ENCODE results near the gene MTERF2. TPM values are rescaled to one million over a fixed set of nuclear protein-coding genes. Genes with fewer than 3 reads are reported as not detected.

Gene MTERF2
- total and polyA plus RNA-seq, 10 of the 15 experiments (the other 5 are each of a cell fraction or from before 2014, with no cell fraction given): 2.1 to 9.8 (median 6.7) TPM

GRCh38 chr12:106986625-106987389, at the start of gene MTERF2 (continued):
- TF ChIP-seq HDGF (IDR thresholded peaks at IDR 0.05): peak; percentile 57; the same call in 1 of the 2 replicates
- peak; percentile 53; the same call in 1 of the 2 replicates for TF ChIP-seq CHD2 (IDR thresholded peaks at IDR 0.05; ENCODE audit: borderline replicate concordance, low read depth, low read length)
- TF ChIP-seq NKRF (conservative IDR thresholded peaks at IDR 0.05): peak; percentile 57
- peak; percentile 66; the same call in 1 of the 2 replicates for TF ChIP-seq NFYB (IDR thresholded peaks at IDR 0.05; ENCODE audit: insufficient read depth, low read depth, low read length)
- no peak for TF ChIP-seq MTA3 (IDR thresholded peaks at IDR 0.05; ENCODE audit: borderline replicate concordance, low read length)
- peak; percentile 45; the same call in 1 of the 2 replicates for TF ChIP-seq POLR2AphosphoS2 (IDR thresholded peaks at IDR 0.05; ENCODE audit: low read depth, low read length)
- TF ChIP-seq, protein P1, sequence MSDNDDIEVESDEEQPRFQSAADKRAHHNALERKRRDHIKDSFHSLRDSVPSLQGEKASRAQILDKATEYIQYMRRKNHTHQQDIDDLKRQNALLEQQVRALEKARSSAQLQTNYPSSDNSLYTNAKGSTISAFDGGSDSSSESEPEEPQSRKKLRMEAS (IDR thresholded peaks at IDR 0.05; ENCODE audit: low read depth, low read length): peak; percentile 67; the same call in 1 of the 2 replicates
- TF ChIP-seq CREB1 (IDR thresholded peaks at IDR 0.05; ENCODE audit: low read depth): peak; percentile 71
- no peak for TF ChIP-seq CBX3 (IDR thresholded peaks at IDR 0.05; ENCODE audit: borderline replicate concordance, low read depth)

DNA sequence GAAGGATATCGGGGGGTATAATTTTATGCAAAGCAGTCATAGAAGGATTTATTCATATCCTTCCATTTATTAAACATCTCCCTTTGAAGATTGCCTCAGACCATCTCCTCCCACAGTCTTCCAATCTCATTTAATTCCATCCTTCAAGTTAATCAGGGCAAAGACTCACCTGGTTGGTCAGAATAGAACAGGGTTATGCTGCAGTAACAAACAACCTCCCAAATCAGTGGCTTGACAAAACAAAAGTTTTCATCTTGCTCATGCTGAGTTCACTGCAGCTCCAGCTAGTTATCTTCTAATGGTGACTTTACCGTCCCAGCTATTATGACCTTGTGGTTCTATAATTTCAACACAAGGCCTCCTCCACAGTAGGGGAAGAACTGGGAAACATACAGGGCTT, 48.8 kb upstream of the MTERF2 start:
- no TSS peak for BruUV-seq (replicated peaks)
- no peak for FAIRE-seq
- Histone ChIP-seq H4K20me1 (ENCODE audit: control insufficient read depth, insufficient read depth) (no peaks in the 10 kb centered on the region), H3K9ac (ENCODE audit: control insufficient read depth, insufficient read depth, low read length) (no peak overlapping the region), H3K4me3 (no peak overlapping the region), H2AFZ (ENCODE audit: control insufficient read depth, low read depth, low read length) (no peak overlapping the region), H3K4me1 (ENCODE audit: control insufficient read depth, insufficient read depth, low read length) (no peaks in the 10 kb centered on the region), H3K9me3 (replicated peaks; ENCODE audit: control insufficient read depth, insufficient read depth, low read length) (no peaks in the 10 kb centered on the region), H3K79me2 (ENCODE audit: control insufficient read depth, insufficient read depth, low read length) (no peaks in the 10 kb centered on the region), H3K4me2 (ENCODE audit: control insufficient read depth, insufficient read depth) (no peak overlapping the region), H3K27me3 (replicated peaks in 1 of 2; ENCODE audit: control insufficient read depth in 2 of 2, insufficient read depth in 2 of 2, low read length in 1 of 2) (no peaks in the 10 kb centered on the region), H3K27ac (ENCODE audit: control insufficient read depth, insufficient read depth) (no peak overlapping the region), H3K36me3 (ENCODE audit: control insufficient read depth in 2 of 2, insufficient read depth in 2 of 2, low read length in 1 of 2) (no peaks in the 10 kb centered on the region)
- POLR2A ChIA-PET: no interaction called here
- DNase-seq (ENCODE audit: low read depth, low spot score): no peak
- RAD21 ChIA-PET (ENCODE audit: unreplicated experiment): no interaction called here
- in situ Hi-C loops (cut with MboI) (no loop called here), intact Hi-C loops (cut with micrococcal nuclease; ENCODE audit: unreplicated experiment) (no loop called here)
- SMC1A ChIA-PET (ENCODE audit: uncharacterized antibody, unreplicated experiment): interaction anchor here (0.6 kb wide), 1 partner anchor 571 kb away, joined by 3 read pairs; no protein-coding TSS in a partner anchor
- 73% methylated on average over 2 of the region's 2 CpGs for WGBS (ENCODE audit: insufficient coverage, insufficient replicate concordance, low lambda C conversion rate, missing lambda C conversion rate)
- ATAC-seq: no peak
- CTCF ChIA-PET: no interaction called here
- TF ChIP-seq GATAD2B (conservative IDR thresholded peaks at IDR 0.05; ENCODE audit: low read depth) (no peak), MYC (IDR thresholded peaks at IDR 0.05; ENCODE audit: insufficient read depth, insufficient read length, insufficient replicate concordance, low read length, severe bottlenecking) (no peak), SP1 (IDR thresholded peaks at IDR 0.05; ENCODE audit: low read depth, low read length) (no peak), SRF (IDR thresholded peaks at IDR 0.05; ENCODE audit: low read depth in 2 of 2, low read length in 2 of 2) (no peak), SUPT20H (IDR thresholded peaks at IDR 0.05; ENCODE audit: borderline replicate concordance, control insufficient read depth, low read depth, low read length) (no peak), CREB1 (IDR thresholded peaks at IDR 0.05; ENCODE audit: low read depth) (no peak), FOS (IDR thresholded peaks at IDR 0.05; ENCODE audit: borderline replicate concordance, extremely low read depth, insufficient read length) (no peak), SREBF1 (IDR thresholded peaks at IDR 0.05; ENCODE audit: low read length) (no peak), YBX1 (IDR thresholded peaks at IDR 0.05) (no peak), BCL11A (IDR thresholded peaks at IDR 0.05; ENCODE audit: low read depth, low read length) (no peak), POLR2A (IDR thresholded peaks at IDR 0.05; ENCODE audit: low read depth, low read length) (no peak), CHD1 (IDR thresholded peaks at IDR 0.05; ENCODE audit: low read depth, low read length) (no peak), HDGF (IDR thresholded peaks at IDR 0.05) (no peak)
- TF ChIP-seq, protein P2, sequence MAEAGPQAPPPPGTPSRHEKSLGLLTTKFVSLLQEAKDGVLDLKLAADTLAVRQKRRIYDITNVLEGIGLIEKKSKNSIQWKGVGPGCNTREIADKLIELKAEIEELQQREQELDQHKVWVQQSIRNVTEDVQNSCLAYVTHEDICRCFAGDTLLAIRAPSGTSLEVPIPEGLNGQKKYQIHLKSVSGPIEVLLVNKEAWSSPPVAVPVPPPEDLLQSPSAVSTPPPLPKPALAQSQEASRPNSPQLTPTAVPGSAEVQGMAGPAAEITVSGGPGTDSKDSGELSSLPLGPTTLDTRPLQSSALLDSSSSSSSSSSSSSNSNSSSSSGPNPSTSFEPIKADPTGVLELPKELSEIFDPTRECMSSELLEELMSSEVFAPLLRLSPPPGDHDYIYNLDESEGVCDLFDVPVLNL (IDR thresholded peaks at IDR 0.05; ENCODE audit: low read depth, low read length): no peak

Data from GM12878 (cell line).